ENCODE measurements around the gene CELF2.

The CELF2 gene

GRCh38 chr10:11159543-11160215, 142.0 kb downstream of the CELF2 start:
- no peak for DNase-seq

DNA sequence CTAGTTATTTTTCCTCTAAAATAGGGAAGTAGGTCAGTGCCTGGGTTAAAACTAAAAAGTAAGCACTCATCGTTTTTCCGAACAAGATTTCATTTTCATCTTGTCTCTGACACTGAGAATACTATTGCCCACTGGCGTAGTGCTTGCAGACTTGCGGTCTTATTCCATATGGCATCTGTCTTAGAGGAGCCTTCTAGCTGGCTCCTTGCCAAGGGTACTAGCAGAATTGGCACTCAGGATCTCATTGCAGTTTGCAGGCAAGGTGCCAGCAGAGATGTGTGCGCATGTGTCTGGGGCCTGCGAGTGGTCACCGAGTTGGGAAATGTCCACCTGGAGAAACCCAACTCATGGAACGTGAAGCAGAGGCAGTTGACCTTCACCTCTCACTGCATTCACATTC, 143.4 kb downstream of the CELF2 start:
- no peak for DNase-seq

- DNase-seq = no peak
These were observed 144.2 kb downstream of the CELF2 start for GRCh38 chr10:11161910-11162309.

GRCh38 chr10:11162828-11163599, 145.3 kb downstream of the CELF2 start:
- DNase-seq = no peak

- no peak for DNase-seq
These were observed 146.3 kb downstream of the CELF2 start for GRCh38 chr10:11163780-11164550.

DNA sequence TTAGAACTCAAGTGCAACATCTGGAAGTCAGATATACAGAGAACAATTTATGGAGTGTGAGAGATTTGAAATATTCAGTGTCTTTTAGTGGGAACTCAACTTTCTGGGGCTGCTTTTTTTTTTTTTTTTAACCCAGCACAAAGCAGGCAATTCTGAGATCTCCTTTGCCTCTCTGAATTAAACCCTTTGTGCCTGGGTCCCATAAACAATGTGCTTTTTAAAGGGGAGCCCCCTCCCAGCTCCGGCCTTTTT, 146.8 kb downstream of the CELF2 start:
- DNase-seq = no peak

DNA sequence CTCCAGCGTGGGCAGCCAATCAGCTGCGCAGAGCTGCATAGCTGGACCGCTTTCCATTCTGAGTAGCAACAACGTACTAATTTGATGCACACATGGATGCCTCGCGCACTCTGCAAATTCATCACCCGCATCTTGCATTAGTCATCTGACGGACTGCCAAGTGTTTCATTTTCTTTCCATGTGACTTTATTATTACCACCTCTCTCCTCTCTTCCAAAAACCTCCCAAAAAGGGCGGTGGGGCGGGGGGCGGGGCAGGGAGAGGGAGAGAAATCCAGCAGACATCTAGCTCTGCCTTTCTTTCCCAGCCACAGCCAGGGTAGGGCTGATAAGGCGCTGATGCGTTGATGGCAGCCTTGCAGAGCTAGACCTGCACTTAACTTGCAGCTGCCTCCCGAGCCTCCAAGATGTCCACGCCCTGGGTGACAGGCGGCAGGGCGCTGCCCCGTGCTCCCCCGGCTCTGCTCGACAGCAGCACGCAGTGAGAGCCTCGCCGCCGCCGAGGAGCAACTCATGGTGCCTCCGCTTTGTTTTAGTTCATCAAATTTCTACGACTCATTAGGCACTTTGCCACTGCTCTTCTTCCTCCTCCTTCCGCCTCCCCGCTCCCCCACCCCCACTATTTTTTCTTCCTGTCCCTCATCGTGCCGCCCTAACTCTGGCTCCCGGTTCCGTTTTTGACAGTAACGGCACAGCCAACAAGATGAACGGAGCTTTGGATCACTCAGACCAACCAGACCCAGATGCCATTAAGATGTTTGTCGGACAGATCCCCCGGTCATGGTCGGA, 147.3 kb downstream of the CELF2 start:
- DNase-seq = no peak

GRCh38 chr10:11165591-11166543, 148.2 kb downstream of the CELF2 start:
- DNase-seq = no peak

GRCh38 chr10:11166550-11166949, 148.9 kb downstream of the CELF2 start:
- no peak for DNase-seq

- DNase-seq = no peak
These were observed 149.7 kb downstream of the CELF2 start for GRCh38 chr10:11167233-11167966.

DNA sequence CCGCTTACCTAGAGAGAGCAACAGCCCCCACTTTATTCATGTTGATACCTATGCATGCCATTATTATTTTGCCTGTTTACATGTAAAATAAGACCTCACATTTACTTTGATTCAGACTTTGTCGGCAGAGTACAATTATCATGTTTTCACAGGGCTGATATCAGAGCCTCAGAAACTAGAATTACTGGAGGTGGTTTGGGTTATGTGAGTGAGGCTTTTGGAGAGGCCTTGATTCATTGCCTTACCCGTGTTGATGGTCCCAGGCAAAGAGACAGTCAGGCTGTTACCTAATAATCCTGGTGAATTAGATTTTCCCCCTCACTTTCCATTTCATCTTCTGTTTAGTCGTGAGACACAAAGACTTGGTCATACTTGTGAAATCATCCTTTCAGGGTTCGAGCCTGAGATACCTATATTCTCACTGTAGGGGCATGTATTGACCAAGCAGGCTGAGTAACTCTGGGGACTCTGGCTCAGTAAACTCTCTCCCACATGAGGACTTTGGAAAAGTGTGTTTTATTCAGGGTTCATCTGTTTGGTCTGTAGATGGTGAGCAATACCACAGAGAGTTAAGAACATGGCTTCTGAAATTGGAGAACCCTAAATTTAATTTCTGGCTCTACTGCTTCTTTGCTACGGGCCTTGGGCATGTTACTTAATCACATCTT, 150.9 kb downstream of the CELF2 start:
- DNase-seq = no peak

DNA sequence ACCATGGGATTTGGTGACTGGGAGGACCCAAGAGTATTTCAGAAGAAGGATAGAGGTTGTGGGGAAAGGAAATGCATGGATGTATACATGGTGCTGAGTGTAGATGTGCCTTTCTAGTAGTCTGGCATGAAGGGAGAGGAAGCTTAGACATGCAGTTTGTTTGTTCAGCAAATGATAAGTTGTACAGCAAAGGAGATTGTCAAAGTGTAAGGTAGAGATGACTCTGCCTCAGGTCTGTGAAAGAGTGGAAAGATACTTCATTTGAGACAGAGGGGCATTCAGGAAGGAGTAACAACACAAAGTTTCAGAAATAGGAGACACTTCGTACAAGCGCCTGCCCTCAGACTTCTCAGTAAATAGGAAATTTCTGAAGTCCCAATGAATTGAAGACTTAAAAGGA, 152.3 kb downstream of the CELF2 start:
- no peak for DNase-seq

- DNase-seq = no peak
These were observed 152.9 kb downstream of the CELF2 start for GRCh38 chr10:11170574-11170973.

GRCh38 chr10:11170993-11171851, 153.6 kb downstream of the CELF2 start:
- no peak for DNase-seq

DNA sequence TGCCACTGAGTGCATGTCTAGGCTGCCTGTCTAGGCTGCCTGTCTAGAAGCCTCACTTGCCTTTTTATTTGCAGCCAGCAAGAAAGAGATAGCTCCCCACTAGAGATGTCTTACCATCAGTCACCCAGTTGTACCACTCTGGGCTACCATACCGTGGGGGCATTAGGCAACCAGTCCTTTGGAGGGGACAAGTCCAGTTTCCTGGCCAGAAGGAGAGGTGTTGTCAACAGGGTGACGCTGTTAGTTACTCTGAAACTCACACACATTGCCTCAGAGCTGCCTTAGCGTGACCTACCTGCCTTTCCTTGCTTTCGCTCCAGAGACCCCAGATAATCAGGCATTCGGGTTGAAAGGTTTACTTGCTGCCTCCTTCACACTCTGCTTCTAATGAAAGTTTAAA, 155.4 kb downstream of the CELF2 start:
- no peak for DNase-seq

- DNase-seq = no peak
These were observed 158.2 kb downstream of the CELF2 start for GRCh38 chr10:11175823-11176243.

- no peak for DNase-seq
These were observed 159.1 kb downstream of the CELF2 start for GRCh38 chr10:11176746-11177145.

DNA sequence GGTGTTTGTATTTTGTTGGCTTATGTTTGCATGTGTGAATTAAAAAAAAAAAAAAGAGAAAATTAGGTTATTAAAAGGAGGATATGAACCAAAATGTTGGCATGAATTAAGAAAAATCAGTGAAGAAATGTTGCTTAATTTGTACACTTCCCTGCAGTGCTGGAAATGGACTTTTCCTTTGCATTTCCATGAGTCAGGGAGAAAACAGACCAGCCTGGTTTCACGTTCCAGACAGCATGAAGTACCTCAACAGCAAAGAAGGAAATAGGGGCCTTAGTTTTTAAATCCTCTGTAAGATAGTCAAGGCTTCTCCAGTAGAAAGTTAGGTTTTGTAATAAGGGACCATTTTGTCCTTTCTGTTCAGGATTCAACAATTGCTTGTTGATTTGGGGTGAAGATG, 159.7 kb downstream of the CELF2 start:
- no peak for DNase-seq

- no peak for DNase-seq
These were observed 160.3 kb downstream of the CELF2 start for GRCh38 chr10:11177926-11178471.
